ENCODE measurements around the gene GTPBP3.
A peak's percentile ranks its signal among the peaks of the same experiment; 100 is the strongest.

Gene GTPBP3

DNA sequence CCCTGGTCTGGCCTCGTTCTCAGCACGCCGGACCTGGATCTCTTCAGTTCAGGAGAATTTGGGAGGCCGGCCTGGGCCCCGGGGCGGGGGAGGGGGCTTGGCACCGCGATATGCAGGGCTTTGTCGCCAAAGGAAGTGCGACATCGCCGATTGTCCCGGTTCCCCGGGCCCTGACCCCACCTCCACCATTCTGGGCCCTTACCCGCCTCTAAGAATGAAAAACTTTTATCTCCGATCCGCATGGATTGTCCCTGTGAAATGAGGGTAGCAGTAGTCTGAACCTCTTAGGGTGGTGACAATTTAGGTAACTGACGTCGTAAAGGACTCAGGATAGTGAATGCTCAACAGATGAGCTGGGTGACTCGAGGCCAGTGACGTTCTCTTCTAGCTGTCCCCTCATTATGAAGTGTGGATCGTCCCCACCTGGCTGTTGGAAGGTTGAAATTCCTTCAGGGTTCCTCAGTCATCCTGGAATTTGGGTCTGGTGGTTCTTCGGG, 27.3 kb upstream of the GTPBP3 start:
- DNase-seq, result no peak

GRCh38 chr19:17311455-17312188, 25.7 kb upstream of the GTPBP3 start:
- DNase-seq, result no peak

DNA sequence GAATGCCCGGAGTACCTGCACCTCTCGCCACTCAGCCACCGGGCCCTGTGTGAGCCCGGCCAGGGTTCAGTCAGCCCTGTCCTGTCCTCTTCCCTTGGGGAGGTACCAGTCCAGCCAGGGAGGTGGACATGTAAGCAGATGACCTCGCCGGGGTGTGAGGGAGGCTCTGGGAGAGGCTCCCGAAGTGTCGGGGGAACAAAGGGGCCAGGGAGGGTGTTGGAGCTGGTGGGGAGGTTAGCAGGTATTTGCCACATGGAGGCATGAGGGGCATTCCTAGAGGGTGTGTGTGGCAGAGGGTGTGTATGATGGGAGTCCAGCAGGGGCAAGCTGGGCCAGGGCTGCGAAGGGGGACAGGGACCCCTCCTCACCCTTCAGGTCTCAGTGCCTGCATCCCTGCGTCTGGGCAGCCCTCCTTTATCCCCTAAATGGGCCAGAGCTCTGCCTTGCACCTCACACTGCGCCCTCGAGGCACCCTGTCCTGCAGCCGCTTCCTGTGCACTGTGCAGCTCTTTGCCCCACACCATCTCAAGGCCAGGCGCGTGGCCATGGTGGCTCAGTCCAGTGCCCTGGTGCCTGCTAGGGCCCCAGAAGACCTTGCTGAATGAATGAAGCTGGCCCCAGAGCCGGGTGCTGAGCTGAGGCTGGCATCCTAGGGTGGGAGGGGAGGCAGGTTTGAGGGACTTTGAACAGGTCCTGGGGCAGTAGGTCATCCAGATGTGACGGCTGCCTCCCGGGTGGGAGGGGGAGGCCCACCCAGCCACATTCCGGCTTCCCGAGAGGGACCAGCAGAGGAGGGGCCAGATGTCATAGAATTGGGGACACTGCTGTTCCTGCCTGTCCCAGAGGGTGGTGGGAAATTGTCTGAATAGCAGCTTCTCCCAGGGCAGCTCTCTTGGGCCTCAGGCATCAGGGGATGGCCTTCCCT, 24.9 kb upstream of the GTPBP3 start:
- DNase-seq, result no peak

- no peak for DNase-seq
Measured at GRCh38 chr19:17314007-17314593, 23.3 kb upstream of the GTPBP3 start.

DNA sequence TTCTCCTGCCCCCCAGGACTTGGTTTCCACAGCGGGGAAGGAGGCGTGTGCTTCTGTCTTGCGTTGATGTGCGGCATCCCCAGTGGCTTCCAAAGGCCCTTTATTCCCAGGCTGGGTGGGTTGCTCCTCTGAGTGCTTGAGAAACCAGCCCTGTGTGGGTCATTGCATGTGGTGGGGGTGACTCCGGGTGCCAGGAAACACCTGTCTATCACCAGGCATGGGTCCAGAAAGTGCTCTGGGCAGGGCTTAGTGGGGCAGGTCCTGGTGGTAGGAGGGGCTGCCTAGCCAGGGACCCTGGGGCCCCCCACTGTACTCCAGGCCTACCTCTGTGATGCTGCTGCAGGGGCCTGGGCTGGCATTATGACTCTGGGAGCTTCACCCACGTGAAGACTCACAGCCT, 18.4 kb upstream of the GTPBP3 start:
- DNase-seq, result no peak

- DNase-seq, result no peak
Measured at GRCh38 chr19:17319473-17320238, 17.7 kb upstream of the GTPBP3 start.

GRCh38 chr19:17320435-17320834, 16.9 kb upstream of the GTPBP3 start:
- DNase-seq, result no peak

DNA sequence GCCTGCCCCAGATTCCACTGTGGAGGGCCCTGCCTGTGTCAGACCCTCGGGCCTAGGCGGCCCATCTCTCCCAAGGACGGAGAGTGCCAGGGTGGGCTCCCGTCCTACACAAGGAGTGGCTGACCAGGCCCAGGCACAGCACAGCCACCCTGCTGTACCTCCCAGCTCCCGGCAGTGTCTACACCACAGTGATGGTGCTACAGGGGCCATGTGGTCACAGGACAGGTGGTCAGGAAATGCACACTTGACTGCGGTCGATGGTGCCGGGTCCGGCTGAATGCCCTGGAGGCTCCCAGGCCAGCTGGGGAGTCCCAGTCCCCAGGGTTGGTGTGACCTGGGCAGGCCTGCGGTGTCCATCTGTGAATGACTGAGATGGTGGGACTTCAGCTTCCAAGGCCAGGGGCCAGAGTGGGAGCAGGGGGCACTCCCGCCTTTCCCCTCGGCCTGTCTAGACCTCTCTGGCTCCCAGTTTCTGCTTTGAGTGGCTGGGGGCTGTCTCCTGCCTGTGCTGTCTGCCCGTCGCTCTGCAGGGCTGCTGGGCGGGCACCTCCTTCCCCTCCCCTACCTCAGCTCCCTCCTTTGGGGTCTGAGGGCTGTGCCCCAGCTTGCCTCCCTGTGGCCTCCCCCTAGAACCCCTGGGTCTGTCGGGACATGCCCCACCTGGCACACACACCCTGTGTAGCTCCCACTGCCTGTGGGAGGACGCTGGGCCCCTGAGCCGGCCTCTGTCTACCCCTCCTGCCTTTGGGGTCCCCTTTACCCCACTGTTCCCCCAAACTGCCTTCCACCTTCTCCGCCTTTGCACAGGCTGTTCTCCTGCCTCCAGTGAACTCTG, 15.5 kb upstream of the GTPBP3 start:
- DNase-seq, result no peak

GRCh38 chr19:17322854-17323253, 14.5 kb upstream of the GTPBP3 start:
- no peak for DNase-seq

GRCh38 chr19:17323300-17323963, 13.9 kb upstream of the GTPBP3 start:
- no peak for DNase-seq

GRCh38 chr19:17323964-17324332, 13.4 kb upstream of the GTPBP3 start:
- DNase-seq, result no peak

- no peak for DNase-seq
Measured at GRCh38 chr19:17324357-17325114, 12.8 kb upstream of the GTPBP3 start.

DNA sequence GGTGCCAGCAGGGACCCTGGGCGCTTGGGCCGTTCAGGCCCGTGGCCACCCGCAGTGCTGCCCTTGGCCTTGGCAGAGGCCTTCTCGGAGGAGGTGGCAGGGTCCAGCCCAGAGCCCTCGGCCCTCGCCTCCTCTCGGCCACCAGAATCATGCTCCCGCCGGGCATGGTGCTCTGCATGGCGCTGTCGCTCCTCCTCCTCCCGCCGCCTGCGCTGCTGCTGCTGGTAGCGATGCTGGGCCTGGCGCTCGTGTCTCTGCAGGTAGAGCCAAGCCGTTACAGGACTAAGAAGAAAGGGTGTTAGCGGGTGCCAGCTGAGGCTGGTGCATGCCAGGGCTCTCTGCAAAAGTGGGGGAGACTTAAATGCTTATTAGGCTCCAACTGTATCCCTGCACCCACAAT, 12.2 kb upstream of the GTPBP3 start:
- DNase-seq, result no peak

DNA sequence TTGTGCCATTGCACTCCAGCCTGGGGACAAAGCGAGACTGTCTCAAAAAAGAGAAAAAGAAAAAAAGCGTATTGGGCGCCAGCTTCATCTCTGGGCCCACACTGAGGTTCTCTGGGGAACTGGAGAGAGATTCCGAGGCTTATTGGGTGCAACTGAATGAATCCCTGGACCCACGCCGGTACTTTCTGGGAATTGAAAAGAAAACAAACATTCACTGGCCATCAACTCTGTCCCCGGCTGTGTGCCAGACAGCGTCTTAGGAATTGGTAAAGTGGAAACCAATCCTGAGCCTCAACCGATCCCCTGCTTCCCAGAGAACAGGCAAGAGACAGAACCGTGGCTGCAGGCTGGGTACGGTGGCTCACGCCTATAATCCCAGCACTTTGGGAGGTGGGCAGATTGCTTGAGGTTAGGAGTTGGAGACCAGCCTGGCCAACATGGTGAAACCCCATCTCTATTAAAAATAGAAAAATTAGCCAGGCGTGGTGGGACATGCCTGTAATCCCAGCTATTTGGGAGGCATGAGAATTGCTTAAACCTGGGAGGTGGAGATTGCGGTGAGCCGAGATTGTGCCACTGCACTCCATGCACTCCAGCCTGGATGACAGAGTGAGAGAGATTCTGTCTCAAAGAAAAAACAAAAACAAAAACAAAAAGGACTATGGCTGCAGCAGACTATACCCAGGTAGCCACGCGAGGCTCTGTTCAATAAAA, 11.3 kb upstream of the GTPBP3 start:
- no peak for DNase-seq

DNA sequence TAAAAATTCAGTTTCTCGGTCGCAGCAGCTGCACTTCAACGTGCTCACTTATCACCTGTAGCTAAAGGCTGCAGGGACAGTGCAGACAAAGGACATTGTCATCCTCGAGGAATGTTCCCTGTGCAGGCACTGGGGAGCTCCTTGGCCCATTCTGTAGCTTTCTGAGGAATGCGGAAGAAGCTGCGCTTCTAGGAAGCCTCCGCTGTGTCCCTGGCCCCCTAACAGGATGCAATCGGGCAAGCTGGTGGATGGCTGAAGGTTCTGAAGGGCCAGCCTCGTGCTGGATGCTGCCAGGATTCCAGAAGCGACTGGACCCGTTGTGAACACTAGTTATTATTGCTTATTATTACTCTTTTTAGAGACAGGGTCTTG, 10.8 kb upstream of the GTPBP3 start:
- no peak for DNase-seq

DNA sequence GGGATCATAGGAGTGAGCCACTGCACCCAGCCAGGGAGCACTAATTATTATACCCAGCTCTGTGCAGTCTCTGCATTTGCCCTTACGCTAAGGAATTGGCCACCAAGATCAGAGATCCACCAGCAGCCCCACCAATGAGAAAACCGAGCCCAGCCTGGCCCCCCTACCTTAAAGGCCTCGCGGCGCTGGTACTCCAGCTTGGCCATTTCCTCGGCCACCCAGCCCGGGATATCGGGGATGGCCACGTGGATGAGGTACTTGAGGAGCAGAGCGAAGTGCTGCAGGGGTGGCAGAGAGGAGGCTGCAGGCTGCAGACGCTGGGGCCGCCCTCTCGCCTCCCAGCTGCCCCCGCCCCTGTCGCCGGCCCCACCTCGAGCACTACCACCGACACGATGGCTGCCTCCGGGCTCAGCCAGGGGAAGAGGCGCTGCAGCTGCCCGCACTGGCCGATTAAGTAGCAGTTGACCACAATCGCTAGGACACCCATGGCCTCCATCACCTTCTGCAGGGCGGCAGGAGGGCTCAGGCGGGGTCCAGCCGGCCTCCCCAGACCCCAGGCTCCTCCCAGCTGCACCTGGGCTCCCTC, 10.2 kb upstream of the GTPBP3 start:
- no peak for DNase-seq

GRCh38 chr19:17327654-17328516, 9.5 kb upstream of the GTPBP3 start:
- DNase-seq, result peak; percentile 53

Data from activated CD4-positive, alpha-beta T cell treated with anti-CD3 and anti-CD28 coated beads, Interleukin-2, amount 50 U/mL, for 1 hour (primary cell).